ENCODE results near the gene AGA. TPM values are rescaled to one million over a fixed set of nuclear protein-coding genes. Genes with fewer than 3 reads are reported as not detected.
A peak's percentile ranks its signal among the peaks of the same experiment; 100 is the strongest.

Gene AGA
- total and polyA plus RNA-seq, 4 donors: 10.1 to 29.3 (median 19.2) TPM

GRCh38 chr4:177441061-177441802 lies 1.0 kb downstream of the AGA start:
- ATAC-seq (ENCODE audit: low FRiP score): no peak
- intact Hi-C loops (cut with DNase I): no loop called here

GRCh38 chr4:177436456-177436855 lies 5.8 kb downstream of the AGA start:
- H3K27ac ChIP-seq (ENCODE audit: low read depth in 1 of 2, low read length in 2 of 2): no peak overlapping the region
- H3K36me3 ChIP-seq (ENCODE audit: control insufficient read depth in 1 of 2, insufficient read depth in 2 of 2, low read length in 1 of 2): peaks cover 4 to 5% of the 10 kb centered on the region in 2 donors
- WGBS, 2 donors: 90 to 91% methylated on average over 7 of the region's 7 CpGs
- H3K27me3 ChIP-seq (ENCODE audit: control insufficient read depth in 1 of 2, insufficient read depth in 2 of 2, low read length in 1 of 2): no peaks in the 10 kb centered on the region
- intact Hi-C loops (cut with DNase I): no loop called here
- no peak overlapping the region for H3K4me3 ChIP-seq (ENCODE audit: low read length in 2 of 2)
- DNase-seq: no peak
- H3K9me3 ChIP-seq (ENCODE audit: control insufficient read depth, low read length): no peaks in the 10 kb centered on the region
- no peak for ATAC-seq (ENCODE audit: low FRiP score)
- peaks cover 3 to 6% of the 10 kb centered on the region in 2 donors for H3K4me1 ChIP-seq (ENCODE audit: control insufficient read depth in 1 of 2, insufficient read depth in 2 of 2, low read length in 2 of 2)

More at GRCh38 chr4:177441061-177441802, 1.0 kb downstream of the AGA start:
- Histone ChIP-seq H3K4me3 (ENCODE audit: low read length in 2 of 2) (peak overlapping the region; percentile 12 to 83), H3K4me1 (ENCODE audit: control insufficient read depth in 1 of 2, insufficient read depth in 2 of 2, low read length in 2 of 2) (peaks cover 2 to 6% of the 10 kb centered on the region in 2 donors), H3K9me3 (ENCODE audit: control insufficient read depth, low read length) (no peaks in the 10 kb centered on the region), H3K36me3 (ENCODE audit: control insufficient read depth in 1 of 2, insufficient read depth in 2 of 2, low read length in 1 of 2) (peaks cover 4 to 5% of the 10 kb centered on the region in 2 donors), H3K27ac (ENCODE audit: low read depth in 1 of 2, low read length in 2 of 2) (peak overlapping the region in 1 of 2 donors; percentile 64), H3K27me3 (ENCODE audit: control insufficient read depth in 1 of 2, insufficient read depth in 2 of 2, low read length in 1 of 2) (no peaks in the 10 kb centered on the region)
- 48 to 52% methylated on average over 12 of the region's 12 CpGs for WGBS, 2 donors
- DNase-seq: no peak

GRCh38 chr4:177434667-177435066 lies 7.6 kb downstream of the AGA start:
- Histone ChIP-seq H3K4me3 (ENCODE audit: low read length in 2 of 2) (no peak overlapping the region), H3K9me3 (ENCODE audit: control insufficient read depth, low read length) (no peaks in the 10 kb centered on the region), H3K27me3 (ENCODE audit: control insufficient read depth in 1 of 2, insufficient read depth in 2 of 2, low read length in 1 of 2) (no peaks in the 10 kb centered on the region), H3K27ac (ENCODE audit: low read depth in 1 of 2, low read length in 2 of 2) (no peak overlapping the region), H3K4me1 (ENCODE audit: control insufficient read depth in 1 of 2, insufficient read depth in 2 of 2, low read length in 2 of 2) (peaks cover 0 to 1% of the 10 kb centered on the region in 2 donors), H3K36me3 (ENCODE audit: control insufficient read depth in 1 of 2, insufficient read depth in 2 of 2, low read length in 1 of 2) (peaks cover 4 to 5% of the 10 kb centered on the region in 2 donors)
- 97 to 98% methylated on average over 8 of the region's 8 CpGs for WGBS, 2 donors
- ATAC-seq (ENCODE audit: low FRiP score) (no peak), DNase-seq (no peak)
- intact Hi-C loops (cut with DNase I): no loop called here

GRCh38 chr4:177427192-177427591 lies 15.0 kb downstream of the AGA start:
- no peaks in the 10 kb centered on the region for H3K27me3 ChIP-seq (ENCODE audit: control insufficient read depth in 1 of 2, insufficient read depth in 2 of 2, low read length in 1 of 2)
- 56 to 69% methylated on average over 1 of the region's 1 CpG for WGBS, 2 donors
- H3K36me3 ChIP-seq (ENCODE audit: control insufficient read depth in 1 of 2, insufficient read depth in 2 of 2, low read length in 1 of 2): no peaks in the 10 kb centered on the region
- no peak overlapping the region for H3K27ac ChIP-seq (ENCODE audit: low read depth in 1 of 2, low read length in 2 of 2)
- intact Hi-C loops (cut with DNase I): no loop called here
- no peaks in the 10 kb centered on the region for H3K9me3 ChIP-seq (ENCODE audit: control insufficient read depth, low read length)
- ATAC-seq (ENCODE audit: low FRiP score): no peak
- no peak for DNase-seq
- no peaks in the 10 kb centered on the region for H3K4me1 ChIP-seq (ENCODE audit: control insufficient read depth in 1 of 2, insufficient read depth in 2 of 2, low read length in 2 of 2)
- H3K4me3 ChIP-seq (ENCODE audit: low read length in 2 of 2): no peak overlapping the region

GRCh38 chr4:177419434-177419833 lies 22.8 kb downstream of the AGA start:
- ATAC-seq (ENCODE audit: low FRiP score) (no peak), DNase-seq (no peak)
- Histone ChIP-seq H3K36me3 (ENCODE audit: control insufficient read depth in 1 of 2, insufficient read depth in 2 of 2, low read length in 1 of 2) (no peaks in the 10 kb centered on the region), H3K4me1 (ENCODE audit: control insufficient read depth in 1 of 2, insufficient read depth in 2 of 2, low read length in 2 of 2) (no peaks in the 10 kb centered on the region), H3K9me3 (ENCODE audit: control insufficient read depth, low read length) (no peaks in the 10 kb centered on the region), H3K4me3 (ENCODE audit: low read length in 2 of 2) (no peak overlapping the region), H3K27me3 (ENCODE audit: control insufficient read depth in 1 of 2, insufficient read depth in 2 of 2, low read length in 1 of 2) (no peaks in the 10 kb centered on the region), H3K27ac (ENCODE audit: low read depth in 1 of 2, low read length in 2 of 2) (no peak overlapping the region)
- WGBS, 2 donors: 74 to 78% methylated on average over 3 of the region's 3 CpGs
- intact Hi-C loops (cut with DNase I): no loop called here

GRCh38 chr4:177413656-177414055 lies 28.6 kb downstream of the AGA start:
- no peak overlapping the region for H3K27ac ChIP-seq (ENCODE audit: low read depth in 1 of 2, low read length in 2 of 2)
- H3K9me3 ChIP-seq (ENCODE audit: control insufficient read depth, low read length): no peaks in the 10 kb centered on the region
- DNase-seq (no peak), ATAC-seq (ENCODE audit: low FRiP score) (no peak)
- H3K4me1 ChIP-seq (ENCODE audit: control insufficient read depth in 1 of 2, insufficient read depth in 2 of 2, low read length in 2 of 2): no peaks in the 10 kb centered on the region
- no peaks in the 10 kb centered on the region for H3K36me3 ChIP-seq (ENCODE audit: control insufficient read depth in 1 of 2, insufficient read depth in 2 of 2, low read length in 1 of 2)
- intact Hi-C loops (cut with DNase I): no loop called here
- H3K4me3 ChIP-seq (ENCODE audit: low read length in 2 of 2): no peak overlapping the region
- H3K27me3 ChIP-seq (ENCODE audit: control insufficient read depth in 1 of 2, insufficient read depth in 2 of 2, low read length in 1 of 2): no peaks in the 10 kb centered on the region

GRCh38 chr4:177413076-177413475 lies 29.2 kb downstream of the AGA start:
- Histone ChIP-seq H3K27me3 (ENCODE audit: control insufficient read depth in 1 of 2, insufficient read depth in 2 of 2, low read length in 1 of 2) (no peaks in the 10 kb centered on the region), H3K4me3 (ENCODE audit: low read length in 2 of 2) (no peak overlapping the region), H3K4me1 (ENCODE audit: control insufficient read depth in 1 of 2, insufficient read depth in 2 of 2, low read length in 2 of 2) (no peaks in the 10 kb centered on the region), H3K27ac (ENCODE audit: low read depth in 1 of 2, low read length in 2 of 2) (no peak overlapping the region), H3K9me3 (ENCODE audit: control insufficient read depth, low read length) (no peaks in the 10 kb centered on the region), H3K36me3 (ENCODE audit: control insufficient read depth in 1 of 2, insufficient read depth in 2 of 2, low read length in 1 of 2) (no peaks in the 10 kb centered on the region)
- DNase-seq (no peak), ATAC-seq (ENCODE audit: low FRiP score) (no peak)
- intact Hi-C loops (cut with DNase I): no loop called here
- WGBS, 2 donors: 90 to 95% methylated on average over 1 of the region's 1 CpG

- H3K4me1 ChIP-seq (ENCODE audit: control insufficient read depth in 1 of 2, insufficient read depth in 2 of 2, low read length in 2 of 2): no peaks in the 10 kb centered on the region
- no peaks in the 10 kb centered on the region for H3K27me3 ChIP-seq (ENCODE audit: control insufficient read depth in 1 of 2, insufficient read depth in 2 of 2, low read length in 1 of 2)
- no peaks in the 10 kb centered on the region for H3K9me3 ChIP-seq (ENCODE audit: control insufficient read depth, low read length)
- no peak overlapping the region for H3K4me3 ChIP-seq (ENCODE audit: low read length in 2 of 2)
- DNase-seq (no peak), ATAC-seq (ENCODE audit: low FRiP score) (no peak)
- intact Hi-C loops (cut with DNase I): no loop called here
- no peaks in the 10 kb centered on the region for H3K36me3 ChIP-seq (ENCODE audit: control insufficient read depth in 1 of 2, insufficient read depth in 2 of 2, low read length in 1 of 2)
- WGBS, 2 donors: 74 to 77% methylated on average over 5 of the region's 5 CpGs
- H3K27ac ChIP-seq (ENCODE audit: low read depth in 1 of 2, low read length in 2 of 2): no peak overlapping the region
Measured at GRCh38 chr4:177411996-177412395, 30.2 kb downstream of the AGA start.

- DNase-seq (no peak), ATAC-seq (ENCODE audit: low FRiP score) (no peak)
- intact Hi-C loops (cut with DNase I): no loop called here
- H3K27me3 ChIP-seq (ENCODE audit: control insufficient read depth in 1 of 2, insufficient read depth in 2 of 2, low read length in 1 of 2): no peaks in the 10 kb centered on the region
- H3K4me1 ChIP-seq (ENCODE audit: control insufficient read depth in 1 of 2, insufficient read depth in 2 of 2, low read length in 2 of 2): no peaks in the 10 kb centered on the region
- H3K27ac ChIP-seq (ENCODE audit: low read depth in 1 of 2, low read length in 2 of 2): no peak overlapping the region
- H3K9me3 ChIP-seq (ENCODE audit: control insufficient read depth, low read length): no peaks in the 10 kb centered on the region
- no peaks in the 10 kb centered on the region for H3K36me3 ChIP-seq (ENCODE audit: control insufficient read depth in 1 of 2, insufficient read depth in 2 of 2, low read length in 1 of 2)
- no peak overlapping the region for H3K4me3 ChIP-seq (ENCODE audit: low read length in 2 of 2)
Measured at GRCh38 chr4:177410566-177410965, 31.7 kb downstream of the AGA start.
